IMR-90 (cell line): ENCODE results near the gene MAGEB10. TPM values are rescaled to one million over a fixed set of nuclear protein-coding genes. Genes with fewer than 3 reads are reported as not detected.

Experiments
- ATAC-seq: fragments of 200-7000 bp; cut with Tn5 transposase; 2 replicates; pipeline ENCODE4 v1.9.1; 2020; ENCODE audit warnings: low read depth, mild to moderate bottlenecking, moderate library complexity
- BruUV-seq: library from RNA; stranded (reverse); fragments of 400-500 nt; replicated peaks from 2 replicates; lab custom pipeline; 2021; lab: Mats Ljungman, UMichigan
- CTCF ChIA-PET: fragments of 300-600 bp; formaldehyde crosslinking; extraction: SDS; loops from one replicate; lab custom pipeline; 2021; ENCODE audit warnings: antibody characterized with exemption; lab: Yijun Ruan, JAX
- POLR2A ChIA-PET: fragments of 300-600 bp; sonication (Branson Sonifier 250); formaldehyde crosslinking; loops from one replicate; lab custom pipeline; 2022; ENCODE audit warnings: antibody characterized with exemption; ENCODE audit not compliant: unreplicated experiment; lab: Charles Lee
- DNase-seq: peaks from one replicate; pipeline ENCODE4 v3.0.0; 2013
- H2AFZ ChIP-seq: replicated peaks from 2 replicates; pipeline ENCODE3; 2013; ENCODE audit warnings: low read length, mild to moderate bottlenecking; ENCODE audit not compliant: poor library complexity
- H2AK5ac ChIP-seq: 2 replicates; pipeline ENCODE4 v1.6.1; 2013; ENCODE audit warnings: low read depth, low read length, inconsistent platforms
- H2AK9ac ChIP-seq: replicated peaks from 2 replicates; pipeline ENCODE3; 2013; ENCODE audit warnings: mild to moderate bottlenecking, low read depth, low read length, moderate library complexity; ENCODE audit not compliant: poor library complexity
- H2BK120ac ChIP-seq: 2 replicates; pipeline ENCODE4 v1.6.1; 2013; ENCODE audit warnings: low read depth, low read length, inconsistent platforms
- H2BK15ac ChIP-seq: 3 replicates; pipeline ENCODE4 v1.6.1; 2013; ENCODE audit warnings: low read depth, low read length, inconsistent platforms
- H2BK20ac ChIP-seq: 2 replicates; pipeline ENCODE4 v1.6.1; 2013; ENCODE audit warnings: low read depth, mild to moderate bottlenecking, inconsistent platforms, low read length, moderate library complexity
- H2BK5ac ChIP-seq: 2 replicates; pipeline ENCODE4 v1.6.1; 2013; ENCODE audit warnings: mild to moderate bottlenecking, low read depth, low read length, inconsistent platforms; ENCODE audit not compliant: poor library complexity, severe bottlenecking
- H3K14ac ChIP-seq: replicated peaks from 2 replicates; pipeline ENCODE4 v1.6.1; 2013; ENCODE audit warnings: low read depth, low read length, inconsistent platforms
- H3K18ac ChIP-seq: 2 replicates; pipeline ENCODE4 v1.6.1; 2013; ENCODE audit warnings: low read depth, low read length, control low read depth
- H3K23ac ChIP-seq: 2 replicates; pipeline ENCODE4 v1.6.1; 2013; ENCODE audit warnings: low read depth, low read length, inconsistent platforms
- H3K27ac ChIP-seq: 2 replicates; pipeline ENCODE4 v1.5.1; 2013; ENCODE audit warnings: mild to moderate bottlenecking, control low read depth, low read length; ENCODE audit not compliant: insufficient read depth
- H3K27me3 ChIP-seq: 2 replicates; pipeline ENCODE4 v1.6.1; 2013; ENCODE audit warnings: low read length; ENCODE audit not compliant: control insufficient read depth, insufficient read depth
- H3K36me3 ChIP-seq: 2 replicates; pipeline ENCODE4 v1.6.1; 2013; ENCODE audit warnings: low read length, mixed read lengths; ENCODE audit not compliant: control insufficient read depth, insufficient read depth
- H3K4ac ChIP-seq: 2 replicates; pipeline ENCODE4 v1.6.1; 2013; ENCODE audit warnings: low read depth, low read length, inconsistent platforms
- H3K4me1 ChIP-seq: 2 replicates; pipeline ENCODE4 v1.6.1; 2013; ENCODE audit warnings: low read length, mixed read lengths; ENCODE audit not compliant: control insufficient read depth, insufficient read depth
- H3K4me2 ChIP-seq: 2 replicates; pipeline ENCODE4 v1.6.1; 2013; ENCODE audit warnings: low read depth, mild to moderate bottlenecking, control low read depth, low read length, moderate library complexity
- H3K4me3 ChIP-seq: 2 replicates; pipeline ENCODE4 v1.5.1; 2013; ENCODE audit warnings: low read depth, mild to moderate bottlenecking, control low read depth, low read length, moderate library complexity; ENCODE audit not compliant: insufficient read depth
- H3K56ac ChIP-seq: 2 replicates; pipeline ENCODE4 v1.6.1; 2013; ENCODE audit warnings: low read length, inconsistent platforms; ENCODE audit not compliant: insufficient read depth; ENCODE audit errors: extremely low read depth
- H3K79me1 ChIP-seq, 2 experiments: 2 replicates each; pipeline ENCODE4 v1.6.1; 2013; ENCODE audit warnings: low read length in 2 of 2, inconsistent platforms in 1 of 2, low read depth in 1 of 2
- H3K9ac ChIP-seq: 2 replicates; pipeline ENCODE4 v1.6.1; 2013; ENCODE audit warnings: low read depth, low read length, control low read depth
- H3K9me1 ChIP-seq: 2 replicates; pipeline ENCODE4 v1.6.1; 2013; ENCODE audit warnings: low read length, inconsistent platforms; ENCODE audit not compliant: insufficient read depth
- H3K9me3 ChIP-seq: 2 replicates; pipeline ENCODE4 v1.6.1; 2013; ENCODE audit warnings: low read length; ENCODE audit not compliant: control insufficient read depth, insufficient read depth
- H4K20me1 ChIP-seq: 2 replicates; pipeline ENCODE4 v1.6.1; 2013; ENCODE audit warnings: low read length, inconsistent platforms; ENCODE audit not compliant: insufficient read depth
- H4K5ac ChIP-seq: 2 replicates; pipeline ENCODE4 v1.6.1; 2013; ENCODE audit warnings: mild to moderate bottlenecking, low read depth, low read length, control low read depth
- H4K8ac ChIP-seq, 2 experiments: 2 replicates each; pipeline ENCODE4 v1.6.1; 2013; ENCODE audit warnings: low read depth in 2 of 2, low read length in 2 of 2, control low read depth in 1 of 2, inconsistent platforms in 1 of 2
- H4K91ac ChIP-seq: 2 replicates; pipeline ENCODE4 v1.6.1; 2013; ENCODE audit warnings: low read depth, low read length, inconsistent platforms; ENCODE audit not compliant: insufficient read depth
- CEBPB ChIP-seq: IDR thresholded peaks from 2 replicates; pipeline ENCODE4 v1.6.1; 2012; ENCODE audit warnings: low read depth, low read length, improper control_type of control experiment
- CHD1 ChIP-seq: IDR thresholded peaks from 2 replicates; pipeline ENCODE4 v1.6.1; 2012; ENCODE audit warnings: low read depth, low read length, improper control_type of control experiment
- FOS ChIP-seq: fragments of 150-350 bp; IDR thresholded peaks from 2 replicates; pipeline ENCODE4 v1.6.1; 2016; ENCODE audit warnings: low read depth, low read length
- MAFK ChIP-seq: IDR thresholded peaks from 2 replicates; pipeline ENCODE4 v1.6.1; 2012; ENCODE audit warnings: low read depth, low read length, improper control_type of control experiment
- MAZ ChIP-seq: IDR thresholded peaks from 2 replicates; pipeline ENCODE4 v1.6.1; 2012; ENCODE audit warnings: low read depth, mild to moderate bottlenecking, low read length, improper control_type of control experiment, moderate library complexity, borderline replicate concordance
- MXI1 ChIP-seq: IDR thresholded peaks from 2 replicates; pipeline ENCODE4 v1.6.1; 2012; ENCODE audit warnings: low read depth, mild to moderate bottlenecking, low read length, moderate library complexity, borderline replicate concordance
- POLR2A ChIP-seq: IDR thresholded peaks from 2 replicates; pipeline ENCODE4 v1.6.1; 2012; ENCODE audit warnings: mild to moderate bottlenecking, low read depth, low read length
- RAD21 ChIP-seq: IDR thresholded peaks from 2 replicates; pipeline ENCODE4 v1.6.1; 2012; ENCODE audit warnings: low read length, improper control_type of control experiment
- RCOR1 ChIP-seq: IDR thresholded peaks from 2 replicates; pipeline ENCODE4 v1.6.1; 2012; ENCODE audit warnings: mild to moderate bottlenecking, low read length, improper control_type of control experiment; ENCODE audit not compliant: insufficient replicate concordance
- RFX5 ChIP-seq: IDR thresholded peaks from 2 replicates; pipeline ENCODE4 v1.8.0; 2012; ENCODE audit warnings: low read depth, mild to moderate bottlenecking, low read length, moderate library complexity
- SMC3 ChIP-seq: fragments of 150-350 bp; IDR thresholded peaks from 2 replicates; pipeline ENCODE4 v1.6.1; 2016; ENCODE audit warnings: low read depth, mild to moderate bottlenecking, antibody characterized with exemption, low read length, moderate library complexity
- WGBS, 2 experiments: methylation state at CpG; one replicate each; pipeline versions ENCODE4 v1.1.5 to v1.1.7; 2013; ENCODE audit warnings: missing lambda C conversion rate in 2 of 2; ENCODE audit not compliant: insufficient read length in 1 of 2; ENCODE audit errors: extremely low coverage in 2 of 2; 5-methylcytosine and 5-hydroxymethylcytosine counted together
- dilution Hi-C: fragments of 300-500 bp; cut with HindIII; formaldehyde crosslinking; loops from one replicate; pipeline ENCODE4 v1.14.3; 2018; ENCODE audit warnings: low sequenced_read_pairs; ENCODE audit not compliant: unreplicated experiment
- in situ Hi-C: fragments of 300-500 bp; cut with MboI; formaldehyde crosslinking; loops from 3 replicates; pipeline ENCODE4 v1.14.3; 2019; ENCODE audit warnings: low sequenced_read_pairs, inconsistent platforms, mixed read lengths
- intact Hi-C: fragments of 100-400 bp; cut with micrococcal nuclease; formaldehyde crosslinking; loops from 2 replicates; pipeline ENCODE4 v1.10.0; 2022
- polyA plus RNA-seq, 3 experiments: library from polyadenylated mRNA; depleted of rRNA; stranded (reverse); fragments of >200 nt; gene quantifications; 2 replicates each; pipeline ENCODE4 v1.2.3, GENCODE V29; 2012; ENCODE audit warnings: low replicate concordance in 1 of 3
- total RNA-seq: library from RNA; depleted of rRNA; stranded (reverse); fragments of >200 nt; gene quantifications from 2 replicates; pipeline ENCODE4 v1.2.3, GENCODE V29; 2012
- TF ChIP-seq, protein P1 (sequence below): conservative IDR thresholded peaks from 2 replicates; pipeline ENCODE4 v1.5.1; 2012; ENCODE audit warnings: mild to moderate bottlenecking, low read depth, low read length, improper control_type of control experiment
- TF ChIP-seq, protein P2 (sequence below): fragments of 150-350 bp; IDR thresholded peaks from 2 replicates; pipeline ENCODE4 v1.6.1; 2017; ENCODE audit warnings: mild to moderate bottlenecking, antibody characterized with exemption, low read length, low read depth
- TF ChIP-seq, protein P3 (sequence below): fragments of 150-350 bp; IDR thresholded peaks from 2 replicates; pipeline ENCODE4 v1.6.1; 2016; ENCODE audit warnings: low read depth, mild to moderate bottlenecking, low read length, moderate library complexity, borderline replicate concordance

MAGEB10 gene
- total and polyA plus RNA-seq, 2 of the 4 experiments (the other 2 are of a cell fraction), result not detected

DNA sequence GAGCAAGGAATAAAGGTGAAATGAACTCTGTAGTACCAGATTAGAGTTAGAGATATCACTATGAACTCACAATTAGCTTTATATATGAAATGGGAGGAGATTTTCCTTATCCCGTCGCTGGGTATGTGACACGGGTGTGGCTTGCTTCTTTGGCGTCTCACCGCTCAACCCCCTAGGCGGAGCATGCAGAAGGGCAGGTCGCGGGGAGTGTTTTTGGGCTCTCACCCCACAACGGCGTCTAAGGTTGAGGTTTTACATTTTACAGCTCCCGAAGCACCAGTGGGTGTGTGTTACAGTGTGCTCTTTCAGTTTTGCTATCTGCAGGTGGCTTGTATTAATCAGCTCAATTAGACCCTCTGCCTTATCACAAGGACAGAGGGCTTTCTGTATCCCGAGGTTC lies 42.1 kb upstream of the MAGEB10 start:
- no peak overlapping the region for H3K4me3 ChIP-seq
- no peak overlapping the region for H3K4me2 ChIP-seq
- H4K91ac ChIP-seq, result no peak overlapping the region
- no peaks in the 10 kb centered on the region for H3K4me1 ChIP-seq
- H2AFZ ChIP-seq, result no peak overlapping the region
- TF ChIP-seq RCOR1 (no peak), RAD21 (no peak), MXI1 (no peak), MAZ (no peak), CHD1 (no peak), FOS (no peak), CEBPB (no peak), SMC3 (no peak), MAFK (no peak), RFX5 (no peak), POLR2A (no peak)
- TF ChIP-seq, protein P1, sequence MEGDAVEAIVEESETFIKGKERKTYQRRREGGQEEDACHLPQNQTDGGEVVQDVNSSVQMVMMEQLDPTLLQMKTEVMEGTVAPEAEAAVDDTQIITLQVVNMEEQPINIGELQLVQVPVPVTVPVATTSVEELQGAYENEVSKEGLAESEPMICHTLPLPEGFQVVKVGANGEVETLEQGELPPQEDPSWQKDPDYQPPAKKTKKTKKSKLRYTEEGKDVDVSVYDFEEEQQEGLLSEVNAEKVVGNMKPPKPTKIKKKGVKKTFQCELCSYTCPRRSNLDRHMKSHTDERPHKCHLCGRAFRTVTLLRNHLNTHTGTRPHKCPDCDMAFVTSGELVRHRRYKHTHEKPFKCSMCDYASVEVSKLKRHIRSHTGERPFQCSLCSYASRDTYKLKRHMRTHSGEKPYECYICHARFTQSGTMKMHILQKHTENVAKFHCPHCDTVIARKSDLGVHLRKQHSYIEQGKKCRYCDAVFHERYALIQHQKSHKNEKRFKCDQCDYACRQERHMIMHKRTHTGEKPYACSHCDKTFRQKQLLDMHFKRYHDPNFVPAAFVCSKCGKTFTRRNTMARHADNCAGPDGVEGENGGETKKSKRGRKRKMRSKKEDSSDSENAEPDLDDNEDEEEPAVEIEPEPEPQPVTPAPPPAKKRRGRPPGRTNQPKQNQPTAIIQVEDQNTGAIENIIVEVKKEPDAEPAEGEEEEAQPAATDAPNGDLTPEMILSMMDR, result no peak
- TF ChIP-seq, protein P2, sequence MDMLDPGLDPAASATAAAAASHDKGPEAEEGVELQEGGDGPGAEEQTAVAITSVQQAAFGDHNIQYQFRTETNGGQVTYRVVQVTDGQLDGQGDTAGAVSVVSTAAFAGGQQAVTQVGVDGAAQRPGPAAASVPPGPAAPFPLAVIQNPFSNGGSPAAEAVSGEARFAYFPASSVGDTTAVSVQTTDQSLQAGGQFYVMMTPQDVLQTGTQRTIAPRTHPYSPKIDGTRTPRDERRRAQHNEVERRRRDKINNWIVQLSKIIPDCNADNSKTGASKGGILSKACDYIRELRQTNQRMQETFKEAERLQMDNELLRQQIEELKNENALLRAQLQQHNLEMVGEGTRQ, result no peak
- TF ChIP-seq, protein P3, sequence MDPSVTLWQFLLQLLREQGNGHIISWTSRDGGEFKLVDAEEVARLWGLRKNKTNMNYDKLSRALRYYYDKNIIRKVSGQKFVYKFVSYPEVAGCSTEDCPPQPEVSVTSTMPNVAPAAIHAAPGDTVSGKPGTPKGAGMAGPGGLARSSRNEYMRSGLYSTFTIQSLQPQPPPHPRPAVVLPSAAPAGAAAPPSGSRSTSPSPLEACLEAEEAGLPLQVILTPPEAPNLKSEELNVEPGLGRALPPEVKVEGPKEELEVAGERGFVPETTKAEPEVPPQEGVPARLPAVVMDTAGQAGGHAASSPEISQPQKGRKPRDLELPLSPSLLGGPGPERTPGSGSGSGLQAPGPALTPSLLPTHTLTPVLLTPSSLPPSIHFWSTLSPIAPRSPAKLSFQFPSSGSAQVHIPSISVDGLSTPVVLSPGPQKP, result no peak
- H2BK5ac ChIP-seq, result no peak overlapping the region
- intact Hi-C loops (no loop called here), dilution Hi-C loops (no loop called here), in situ Hi-C loops (no loop called here)
- no peak overlapping the region for H3K9ac ChIP-seq
- H2BK20ac ChIP-seq, result no peak overlapping the region
- no peaks in the 10 kb centered on the region for H3K36me3 ChIP-seq
- no CpG with 5 or more reads among the region's 12 CpGs for WGBS, 2 experiments
- no peaks in the 10 kb centered on the region for H3K9me3 ChIP-seq
- CTCF ChIA-PET, result no interaction called here
- H4K8ac ChIP-seq, result no peak overlapping the region
- no peak overlapping the region for H3K4ac ChIP-seq
- no peak overlapping the region for H3K27ac ChIP-seq
- no peak overlapping the region for H2BK15ac ChIP-seq
- no peak overlapping the region for H4K5ac ChIP-seq
- POLR2A ChIA-PET, result no interaction called here
- H3K9me1 ChIP-seq, result no peaks in the 10 kb centered on the region
- H3K79me1 ChIP-seq, result no peaks in the 10 kb centered on the region
- BruUV-seq, result no TSS peak
- no peaks in the 10 kb centered on the region for H4K20me1 ChIP-seq
- H2BK120ac ChIP-seq, result no peak overlapping the region
- no peak overlapping the region for H2AK5ac ChIP-seq
- H2AK9ac ChIP-seq, result no peak overlapping the region
- no peak overlapping the region for H3K18ac ChIP-seq
- DNase-seq (no peak), ATAC-seq (no peak)
- no peak overlapping the region for H3K14ac ChIP-seq
- H3K23ac ChIP-seq, result no peak overlapping the region
- no peak overlapping the region for H3K56ac ChIP-seq
- H3K27me3 ChIP-seq, result no peaks in the 10 kb centered on the region
